ENCODE results near the gene RPL13A. TPM values are rescaled to one million over a fixed set of nuclear protein-coding genes. Genes with fewer than 3 reads are reported as not detected.
A peak's percentile ranks its signal among the peaks of the same experiment; 100 is the strongest.

Gene RPL13A
- total RNA-seq, 1 donor from 2014 or later = 3,026 TPM

- Mint-ChIP-seq H3K27ac (ENCODE audit: unreplicated experiment) (no peak overlapping the region), H3K4me1 (peaks cover 16% of the 10 kb centered on the region), H3K36me3 (ENCODE audit: low read depth) (peaks cover 3% of the 10 kb centered on the region), H3K4me3 (peak overlapping the region; percentile 61), H3K9me3 (no peaks in the 10 kb centered on the region), H3K27me3 (ENCODE audit: low read depth) (peaks cover 19% of the 10 kb centered on the region)
- no peak for DNase-seq (ENCODE audit: low read depth, low spot score)
- TF ChIP-seq, protein P1, sequence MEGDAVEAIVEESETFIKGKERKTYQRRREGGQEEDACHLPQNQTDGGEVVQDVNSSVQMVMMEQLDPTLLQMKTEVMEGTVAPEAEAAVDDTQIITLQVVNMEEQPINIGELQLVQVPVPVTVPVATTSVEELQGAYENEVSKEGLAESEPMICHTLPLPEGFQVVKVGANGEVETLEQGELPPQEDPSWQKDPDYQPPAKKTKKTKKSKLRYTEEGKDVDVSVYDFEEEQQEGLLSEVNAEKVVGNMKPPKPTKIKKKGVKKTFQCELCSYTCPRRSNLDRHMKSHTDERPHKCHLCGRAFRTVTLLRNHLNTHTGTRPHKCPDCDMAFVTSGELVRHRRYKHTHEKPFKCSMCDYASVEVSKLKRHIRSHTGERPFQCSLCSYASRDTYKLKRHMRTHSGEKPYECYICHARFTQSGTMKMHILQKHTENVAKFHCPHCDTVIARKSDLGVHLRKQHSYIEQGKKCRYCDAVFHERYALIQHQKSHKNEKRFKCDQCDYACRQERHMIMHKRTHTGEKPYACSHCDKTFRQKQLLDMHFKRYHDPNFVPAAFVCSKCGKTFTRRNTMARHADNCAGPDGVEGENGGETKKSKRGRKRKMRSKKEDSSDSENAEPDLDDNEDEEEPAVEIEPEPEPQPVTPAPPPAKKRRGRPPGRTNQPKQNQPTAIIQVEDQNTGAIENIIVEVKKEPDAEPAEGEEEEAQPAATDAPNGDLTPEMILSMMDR (conservative IDR thresholded peaks at IDR 0.05) = no peak
These were observed 39.6 kb upstream of the RPL13A start for GRCh38 chr19:49447485-49448431.

- Mint-ChIP-seq H3K36me3 (ENCODE audit: low read depth) (peaks cover 3% of the 10 kb centered on the region), H3K27me3 (ENCODE audit: low read depth) (peaks cover 13% of the 10 kb centered on the region), H3K4me1 (peaks cover 20% of the 10 kb centered on the region), H3K27ac (ENCODE audit: unreplicated experiment) (no peak overlapping the region), H3K9me3 (no peaks in the 10 kb centered on the region), H3K4me3 (peak overlapping the region; percentile 61)
- no peak for DNase-seq (ENCODE audit: low read depth, low spot score)
- TF ChIP-seq, protein P1 (conservative IDR thresholded peaks at IDR 0.05) = no peak
These were observed 39.0 kb upstream of the RPL13A start for GRCh38 chr19:49448432-49448786.

DNA sequence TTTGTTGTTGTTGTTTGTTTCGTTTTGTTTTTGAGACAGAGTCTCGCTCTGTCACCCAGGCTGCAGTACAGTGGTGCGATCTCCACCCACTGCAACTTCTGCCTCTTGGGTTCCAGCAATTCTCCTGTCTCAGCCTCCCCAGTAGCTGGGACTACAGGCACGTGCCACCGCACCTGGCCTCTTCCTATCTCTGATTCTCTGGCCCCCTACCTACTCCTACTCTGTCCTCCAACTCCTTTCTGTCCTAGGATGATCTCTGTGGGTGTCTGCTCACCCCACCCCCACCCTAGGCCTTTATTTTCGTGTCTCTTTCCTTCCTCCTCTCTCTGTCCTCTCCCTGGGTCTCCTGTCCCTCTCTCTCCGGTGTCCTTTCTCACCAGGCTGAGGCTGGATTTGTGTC is 37.0 kb upstream of the RPL13A start:
- peaks cover 3% of the 10 kb centered on the region for H3K36me3 Mint-ChIP-seq (ENCODE audit: low read depth)
- H3K4me1 Mint-ChIP-seq = peaks cover 27% of the 10 kb centered on the region
- TF ChIP-seq, protein P1 (conservative IDR thresholded peaks at IDR 0.05) = no peak
- peaks cover 5% of the 10 kb centered on the region for H3K27me3 Mint-ChIP-seq (ENCODE audit: low read depth)
- H3K4me3 Mint-ChIP-seq = peak overlapping the region; percentile 93
- H3K9me3 Mint-ChIP-seq = no peaks in the 10 kb centered on the region
- H3K27ac Mint-ChIP-seq (ENCODE audit: unreplicated experiment) = peak overlapping the region; percentile 90
- DNase-seq (ENCODE audit: low read depth, low spot score) = no peak

GRCh38 chr19:49451430-49452181 is 35.8 kb upstream of the RPL13A start, which contains the start of gene PIH1D1:
Gene PIH1D1, minus strand, starts transcription at chr19:49451814. Its CDS starts 240 bp downstream, at chr19:49451574.
- Mint-ChIP-seq H3K27ac (ENCODE audit: unreplicated experiment) (peak within 1 kb of the TSS; percentile 97), H3K27me3 (ENCODE audit: low read depth) (peaks cover 5% of the 10 kb centered on the region), H3K4me1 (peaks cover 32% of the 10 kb centered on the region), H3K4me3 (peak within 1 kb of the TSS; percentile 93), H3K9me3 (no peaks in the 10 kb centered on the region), H3K36me3 (ENCODE audit: low read depth) (peaks cover 6% of the 10 kb centered on the region)
- DNase-seq (ENCODE audit: low read depth, low spot score) = peak; percentile 90
- TF ChIP-seq, protein P1 (conservative IDR thresholded peaks at IDR 0.05) = peak; percentile 42

- Mint-ChIP-seq H3K27me3 (ENCODE audit: low read depth) (peaks cover 5% of the 10 kb centered on the region), H3K4me1 (peaks cover 32% of the 10 kb centered on the region), H3K27ac (ENCODE audit: unreplicated experiment) (peak within 1 kb of the TSS; percentile 100), H3K9me3 (no peaks in the 10 kb centered on the region), H3K36me3 (ENCODE audit: low read depth) (peaks cover 6% of the 10 kb centered on the region), H3K4me3 (peak within 1 kb of the TSS; percentile 93)
- TF ChIP-seq, protein P1 (conservative IDR thresholded peaks at IDR 0.05) = no peak
- DNase-seq (ENCODE audit: low read depth, low spot score) = peak; percentile 97
These were observed 34.2 kb upstream of the RPL13A start, which contains the start of gene ALDH16A1 for GRCh38 chr19:49453013-49453756. Gene ALDH16A1, plus strand, starts transcription at chr19:49453225. Its CDS starts 107 bp downstream, at chr19:49453332.

All from neural crest cell (in vitro differentiated cells).